ENCODE results near the gene THSD1.
"Not testable (repeated sequence)": the region's sequence is repeated elsewhere in the genome, so short reads cannot be mapped to it uniquely, and the experiment has no call there.

- TF ChIP-seq E2F4 (CRISPR knock-in tag; IDR thresholded peaks at IDR 0.05; ENCODE audit: borderline replicate concordance, low read depth); CBFB (CRISPR knock-in tag; IDR thresholded peaks at IDR 0.05; ENCODE audit: low read depth); ZNF416 (CRISPR knock-in tag; IDR thresholded peaks at IDR 0.05): not testable (repeated sequence)
These were observed 63.8 kb downstream of the THSD1 start for GRCh38 chr13:52342203-52342602.
